GM12878 (cell line): Measurements from ENCODE around the gene CADM2. TPM values are rescaled to one million over a fixed set of nuclear protein-coding genes. Genes with fewer than 3 reads are reported as not detected.

ENCODE experiments used
- ATAC-seq: fragments of 200-7000 bp; cut with Tn5 transposase; 3 replicates; pipeline ENCODE4 v1.9.1; 2020; ENCODE audit warnings: mild to moderate bottlenecking, moderate library complexity
- BruUV-seq: library from RNA; stranded (reverse); fragments of 400-500 nt; replicated peaks from 2 replicates; lab custom pipeline; 2021; lab: Mats Ljungman, UMichigan
- CTCF ChIA-PET: fragments of 300-600 bp; sonication (Branson Sonifier 250); formaldehyde crosslinking; extraction: SDS; loops from one replicate; lab custom pipeline; 2021; ENCODE audit warnings: inconsistent platforms; lab: Yijun Ruan, JAX
- POLR2A ChIA-PET: fragments of 350-600 bp; formaldehyde crosslinking; extraction: SDS; loops from one replicate; lab custom pipeline; 2021; ENCODE audit warnings: inconsistent platforms; lab: Charles Lee
- RAD21 ChIA-PET: fragments of 300-600 bp; sonication (Branson Sonifier 250); formaldehyde crosslinking; loops from one replicate; lab custom pipeline; 2023; ENCODE audit warnings: antibody characterized with exemption; ENCODE audit not compliant: unreplicated experiment; lab: Charles Lee
- SMC1A ChIA-PET: fragments of 300-600 bp; sonication (Branson Sonifier 250); formaldehyde crosslinking; loops from one replicate; lab custom pipeline; 2023; ENCODE audit not compliant: unreplicated experiment, uncharacterized antibody; lab: Charles Lee
- DNase-seq: peaks from one replicate; pipeline ENCODE4 v3.0.0-alpha.2; 2011; ENCODE audit warnings: low read depth, low spot score
- FAIRE-seq: peaks from 3 replicates; lab custom pipeline; 2011; peaks lifted over from hg19 to GRCh38; lab: Jason Lieb, UNC
- H2AFZ ChIP-seq: 2 replicates; pipeline ENCODE4 v1.6.0; 2011; ENCODE audit warnings: low read depth, low read length, control low read depth; ENCODE audit not compliant: control insufficient read depth
- H3K27ac ChIP-seq: 2 replicates; pipeline ENCODE4 v1.5.1; 2011; ENCODE audit warnings: control low read depth; ENCODE audit not compliant: control insufficient read depth, insufficient read depth
- H3K27me3 ChIP-seq, 2 experiments: replicated peaks in 1 of 2; 2 replicates each; pipeline versions ENCODE4 v1.6.0 to v1.6.1; 2011; ENCODE audit warnings: low read length in 1 of 2; ENCODE audit not compliant: control insufficient read depth in 2 of 2, insufficient read depth in 2 of 2
- H3K36me3 ChIP-seq, 2 experiments: 2 replicates each; pipeline ENCODE4 v1.5.1; 2011; ENCODE audit warnings: low read length in 1 of 2; ENCODE audit not compliant: control insufficient read depth in 2 of 2, insufficient read depth in 2 of 2
- H3K4me1 ChIP-seq: 2 replicates; pipeline ENCODE4 v1.6.1; 2011; ENCODE audit warnings: mild to moderate bottlenecking, low read length, moderate library complexity, mixed read lengths; ENCODE audit not compliant: control insufficient read depth, insufficient read depth
- H3K4me2 ChIP-seq: 2 replicates; pipeline ENCODE4 v1.6.0; 2011; ENCODE audit warnings: control low read depth; ENCODE audit not compliant: control insufficient read depth, insufficient read depth
- H3K4me3 ChIP-seq: fragments of 200-600 bp; sonication (generic); 2 replicates; pipeline ENCODE4 v1.5.1; 2016
- H3K79me2 ChIP-seq: 2 replicates; pipeline ENCODE4 v1.6.0; 2011; ENCODE audit warnings: low read length; ENCODE audit not compliant: control insufficient read depth, insufficient read depth
- H3K9ac ChIP-seq: 2 replicates; pipeline ENCODE4 v1.8.0; 2011; ENCODE audit warnings: low read length, control low read depth, mixed read lengths; ENCODE audit not compliant: control insufficient read depth, insufficient read depth
- H3K9me3 ChIP-seq: replicated peaks from 3 replicates; pipeline ENCODE4 v1.5.1; 2011; ENCODE audit warnings: mild to moderate bottlenecking, low read length; ENCODE audit not compliant: control insufficient read depth, insufficient read depth
- H4K20me1 ChIP-seq: 2 replicates; pipeline ENCODE4 v1.6.0; 2011; ENCODE audit not compliant: control insufficient read depth, insufficient read depth
- EZH2 ChIP-seq: IDR thresholded peaks from 2 replicates; pipeline ENCODE4 v1.6.1; 2012; ENCODE audit warnings: low read depth, mild to moderate bottlenecking, control low read depth, inconsistent platforms, low read length, borderline replicate concordance; ENCODE audit not compliant: control insufficient read depth
- IKZF1 ChIP-seq: fragments of 450-650 bp; conservative IDR thresholded peaks from 2 replicates; pipeline ENCODE4 v1.6.1; 2017; ENCODE audit warnings: antibody characterized with exemption, mild to moderate bottlenecking
- IRF4 ChIP-seq: IDR thresholded peaks from 2 replicates; pipeline ENCODE4 v1.6.1; 2011; ENCODE audit warnings: low read depth, low read length
- JUND ChIP-seq: IDR thresholded peaks from 2 replicates; pipeline ENCODE4 v1.6.1; 2012; ENCODE audit warnings: low read depth, mild to moderate bottlenecking, low read length, improper control_type of control experiment, moderate library complexity
- PAX5 ChIP-seq: IDR thresholded peaks from 2 replicates; pipeline ENCODE4 v1.6.1; 2011; ENCODE audit warnings: low read depth, low read length, borderline replicate concordance
- RAD21 ChIP-seq: IDR thresholded peaks from 2 replicates; pipeline ENCODE4 v1.6.1; 2011; ENCODE audit warnings: mild to moderate bottlenecking, low read depth, low read length, moderate library complexity; ENCODE audit not compliant: insufficient read depth
- YY1 ChIP-seq: IDR thresholded peaks from 2 replicates; pipeline ENCODE4 v1.6.1; 2011; ENCODE audit warnings: low read depth, mild to moderate bottlenecking, low read length
- WGBS: methylation state at CpG from one replicate; pipeline ENCODE4 v1.1.6; 2016; ENCODE audit warnings: low lambda C conversion rate; ENCODE audit not compliant: insufficient replicate concordance, insufficient coverage; ENCODE audit errors: missing lambda C conversion rate; 5-methylcytosine and 5-hydroxymethylcytosine counted together
- in situ Hi-C: fragments of 300-500 bp; cut with MboI; formaldehyde crosslinking; loops from 9 replicates; pipeline ENCODE4 v1.14.3; 2018; ENCODE audit warnings: mixed read lengths
- intact Hi-C: fragments of 100-400 bp; cut with micrococcal nuclease; formaldehyde crosslinking; loops from one replicate; pipeline ENCODE4 v1.14.2; 2022; ENCODE audit not compliant: unreplicated experiment
- polyA plus RNA-seq, 11 experiments: library from polyadenylated mRNA; depleted of rRNA in 4 of 11; unstranded in 6 of 11; stranded (reverse) in 5 of 11; fragments of >200 nt; fragmentation: Nextera tagmentation in 4 of 11; fragmentation: Illumina TruSeq in 1 of 11; extraction: Ambion mirVana in 4 of 11; extraction: Trizol in 1 of 11; gene quantifications; 1 replicate in 1 of 11; 2 replicates in 10 of 11; pipeline versions ENCODE4 v1.2.1 to v1.2.3, GENCODE V29; 2011 to 2016; ENCODE audit warnings: inconsistent platforms in 2 of 11, missing spikeins in 2 of 11, low read depth in 1 of 11
- total RNA-seq, 4 experiments: library from RNA; depleted of rRNA in 3 of 4; stranded (reverse); fragments of >200 nt in 3 of 4; fragmentation: Illumina TruSeq in 1 of 4; extraction: Trizol in 1 of 4; gene quantifications; 2 replicates each; pipeline versions ENCODE4 v1.2.1 to v1.2.3, GENCODE V29; 2013 to 2021
- TF ChIP-seq, protein P1 (sequence below): fragments of 150-350 bp; IDR thresholded peaks from 2 replicates; pipeline ENCODE4 v1.6.1; 2016; ENCODE audit warnings: low read depth, low read length
- TF ChIP-seq, protein P2 (sequence below): fragments of 450-650 bp; IDR thresholded peaks from 2 replicates; pipeline ENCODE4 v1.6.1; 2017; ENCODE audit warnings: mild to moderate bottlenecking, low read depth, inconsistent platforms; ENCODE audit not compliant: poor library complexity, severe bottlenecking
- TF ChIP-seq, protein P3 (sequence below): fragments of 450-650 bp; IDR thresholded peaks from 2 replicates; pipeline ENCODE4 v1.6.1; 2017; ENCODE audit warnings: low read depth, mild to moderate bottlenecking, moderate library complexity
- TF ChIP-seq, protein P4 (sequence below): fragments of 450-650 bp; IDR thresholded peaks from 2 replicates; pipeline ENCODE4 v1.6.1; 2016; ENCODE audit warnings: mild to moderate bottlenecking, moderate library complexity, borderline replicate concordance

CADM2 gene
- total and polyA plus RNA-seq, 10 of the 15 experiments (the other 5 are each of a cell fraction or from before 2014, with no cell fraction given): 0.13 TPM; not detected in 9

DNA sequence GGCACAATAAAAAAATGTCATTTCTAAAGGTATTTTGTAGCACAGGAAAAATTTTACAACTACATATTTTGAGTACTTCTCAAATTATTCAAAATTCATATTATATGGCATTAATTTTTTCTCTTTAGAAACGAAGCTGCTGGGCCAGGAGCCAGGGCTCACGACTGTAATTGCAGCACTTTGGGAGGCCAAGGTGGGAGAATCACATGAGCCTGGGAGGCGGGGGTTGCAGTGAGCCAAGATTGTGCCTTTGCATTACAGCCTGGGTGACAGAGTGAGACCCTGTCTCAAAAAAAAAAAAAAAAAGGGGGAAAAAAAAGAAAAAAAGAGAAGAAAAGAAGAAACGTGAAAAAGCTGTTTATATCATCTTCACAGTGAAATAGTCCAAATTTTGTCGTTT is 62.0 kb downstream of the CADM2 start:
- Histone ChIP-seq H3K4me2 (no peak overlapping the region), H3K4me3 (no peak overlapping the region), H3K27me3 (no peaks in the 10 kb centered on the region), H4K20me1 (no peaks in the 10 kb centered on the region), H3K4me1 (no peaks in the 10 kb centered on the region), H3K36me3 (no peaks in the 10 kb centered on the region), H2AFZ (no peak overlapping the region), H3K79me2 (no peaks in the 10 kb centered on the region), H3K27ac (no peak overlapping the region), H3K9me3 (no peaks in the 10 kb centered on the region), H3K9ac (no peak overlapping the region)
- in situ Hi-C loops: no loop called here
- no TSS peak for BruUV-seq
- no peak for ATAC-seq
- 4% methylated on average over 4 of the region's 5 CpGs for WGBS
- ChIA-PET RAD21 (no interaction called here), POLR2A (interaction anchor here (0.7 kb wide), 1 partner anchor 31 kb away, joined by 3 read pairs; no protein-coding TSS in a partner anchor), SMC1A (no interaction called here), CTCF (no interaction called here)
- no peak for DNase-seq
- intact Hi-C loops: no loop called here
- no peak for FAIRE-seq
- TF ChIP-seq, protein P1, sequence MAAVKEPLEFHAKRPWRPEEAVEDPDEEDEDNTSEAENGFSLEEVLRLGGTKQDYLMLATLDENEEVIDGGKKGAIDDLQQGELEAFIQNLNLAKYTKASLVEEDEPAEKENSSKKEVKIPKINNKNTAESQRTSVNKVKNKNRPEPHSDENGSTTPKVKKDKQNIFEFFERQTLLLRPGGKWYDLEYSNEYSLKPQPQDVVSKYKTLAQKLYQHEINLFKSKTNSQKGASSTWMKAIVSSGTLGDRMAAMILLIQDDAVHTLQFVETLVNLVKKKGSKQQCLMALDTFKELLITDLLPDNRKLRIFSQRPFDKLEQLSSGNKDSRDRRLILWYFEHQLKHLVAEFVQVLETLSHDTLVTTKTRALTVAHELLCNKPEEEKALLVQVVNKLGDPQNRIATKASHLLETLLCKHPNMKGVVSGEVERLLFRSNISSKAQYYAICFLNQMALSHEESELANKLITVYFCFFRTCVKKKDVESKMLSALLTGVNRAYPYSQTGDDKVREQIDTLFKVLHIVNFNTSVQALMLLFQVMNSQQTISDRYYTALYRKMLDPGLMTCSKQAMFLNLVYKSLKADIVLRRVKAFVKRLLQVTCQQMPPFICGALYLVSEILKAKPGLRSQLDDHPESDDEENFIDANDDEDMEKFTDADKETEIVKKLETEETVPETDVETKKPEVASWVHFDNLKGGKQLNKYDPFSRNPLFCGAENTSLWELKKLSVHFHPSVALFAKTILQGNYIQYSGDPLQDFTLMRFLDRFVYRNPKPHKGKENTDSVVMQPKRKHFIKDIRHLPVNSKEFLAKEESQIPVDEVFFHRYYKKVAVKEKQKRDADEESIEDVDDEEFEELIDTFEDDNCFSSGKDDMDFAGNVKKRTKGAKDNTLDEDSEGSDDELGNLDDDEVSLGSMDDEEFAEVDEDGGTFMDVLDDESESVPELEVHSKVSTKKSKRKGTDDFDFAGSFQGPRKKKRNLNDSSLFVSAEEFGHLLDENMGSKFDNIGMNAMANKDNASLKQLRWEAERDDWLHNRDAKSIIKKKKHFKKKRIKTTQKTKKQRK: no peak
- TF ChIP-seq YY1 (no peak), IKZF1 (no peak), EZH2 (no peak), RAD21 (no peak), JUND (no peak), PAX5 (no peak), IRF4 (no peak)
- TF ChIP-seq, protein P2, sequence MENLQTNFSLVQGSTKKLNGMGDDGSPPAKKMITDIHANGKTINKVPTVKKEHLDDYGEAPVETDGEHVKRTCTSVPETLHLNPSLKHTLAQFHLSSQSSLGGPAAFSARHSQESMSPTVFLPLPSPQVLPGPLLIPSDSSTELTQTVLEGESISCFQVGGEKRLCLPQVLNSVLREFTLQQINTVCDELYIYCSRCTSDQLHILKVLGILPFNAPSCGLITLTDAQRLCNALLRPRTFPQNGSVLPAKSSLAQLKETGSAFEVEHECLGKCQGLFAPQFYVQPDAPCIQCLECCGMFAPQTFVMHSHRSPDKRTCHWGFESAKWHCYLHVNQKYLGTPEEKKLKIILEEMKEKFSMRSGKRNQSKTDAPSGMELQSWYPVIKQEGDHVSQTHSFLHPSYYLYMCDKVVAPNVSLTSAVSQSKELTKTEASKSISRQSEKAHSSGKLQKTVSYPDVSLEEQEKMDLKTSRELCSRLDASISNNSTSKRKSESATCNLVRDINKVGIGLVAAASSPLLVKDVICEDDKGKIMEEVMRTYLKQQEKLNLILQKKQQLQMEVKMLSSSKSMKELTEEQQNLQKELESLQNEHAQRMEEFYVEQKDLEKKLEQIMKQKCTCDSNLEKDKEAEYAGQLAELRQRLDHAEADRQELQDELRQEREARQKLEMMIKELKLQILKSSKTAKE: no peak
- TF ChIP-seq, protein P3, sequence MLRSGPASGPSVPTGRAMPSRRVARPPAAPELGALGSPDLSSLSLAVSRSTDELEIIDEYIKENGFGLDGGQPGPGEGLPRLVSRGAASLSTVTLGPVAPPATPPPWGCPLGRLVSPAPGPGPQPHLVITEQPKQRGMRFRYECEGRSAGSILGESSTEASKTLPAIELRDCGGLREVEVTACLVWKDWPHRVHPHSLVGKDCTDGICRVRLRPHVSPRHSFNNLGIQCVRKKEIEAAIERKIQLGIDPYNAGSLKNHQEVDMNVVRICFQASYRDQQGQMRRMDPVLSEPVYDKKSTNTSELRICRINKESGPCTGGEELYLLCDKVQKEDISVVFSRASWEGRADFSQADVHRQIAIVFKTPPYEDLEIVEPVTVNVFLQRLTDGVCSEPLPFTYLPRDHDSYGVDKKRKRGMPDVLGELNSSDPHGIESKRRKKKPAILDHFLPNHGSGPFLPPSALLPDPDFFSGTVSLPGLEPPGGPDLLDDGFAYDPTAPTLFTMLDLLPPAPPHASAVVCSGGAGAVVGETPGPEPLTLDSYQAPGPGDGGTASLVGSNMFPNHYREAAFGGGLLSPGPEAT: no peak
- TF ChIP-seq, protein P4, sequence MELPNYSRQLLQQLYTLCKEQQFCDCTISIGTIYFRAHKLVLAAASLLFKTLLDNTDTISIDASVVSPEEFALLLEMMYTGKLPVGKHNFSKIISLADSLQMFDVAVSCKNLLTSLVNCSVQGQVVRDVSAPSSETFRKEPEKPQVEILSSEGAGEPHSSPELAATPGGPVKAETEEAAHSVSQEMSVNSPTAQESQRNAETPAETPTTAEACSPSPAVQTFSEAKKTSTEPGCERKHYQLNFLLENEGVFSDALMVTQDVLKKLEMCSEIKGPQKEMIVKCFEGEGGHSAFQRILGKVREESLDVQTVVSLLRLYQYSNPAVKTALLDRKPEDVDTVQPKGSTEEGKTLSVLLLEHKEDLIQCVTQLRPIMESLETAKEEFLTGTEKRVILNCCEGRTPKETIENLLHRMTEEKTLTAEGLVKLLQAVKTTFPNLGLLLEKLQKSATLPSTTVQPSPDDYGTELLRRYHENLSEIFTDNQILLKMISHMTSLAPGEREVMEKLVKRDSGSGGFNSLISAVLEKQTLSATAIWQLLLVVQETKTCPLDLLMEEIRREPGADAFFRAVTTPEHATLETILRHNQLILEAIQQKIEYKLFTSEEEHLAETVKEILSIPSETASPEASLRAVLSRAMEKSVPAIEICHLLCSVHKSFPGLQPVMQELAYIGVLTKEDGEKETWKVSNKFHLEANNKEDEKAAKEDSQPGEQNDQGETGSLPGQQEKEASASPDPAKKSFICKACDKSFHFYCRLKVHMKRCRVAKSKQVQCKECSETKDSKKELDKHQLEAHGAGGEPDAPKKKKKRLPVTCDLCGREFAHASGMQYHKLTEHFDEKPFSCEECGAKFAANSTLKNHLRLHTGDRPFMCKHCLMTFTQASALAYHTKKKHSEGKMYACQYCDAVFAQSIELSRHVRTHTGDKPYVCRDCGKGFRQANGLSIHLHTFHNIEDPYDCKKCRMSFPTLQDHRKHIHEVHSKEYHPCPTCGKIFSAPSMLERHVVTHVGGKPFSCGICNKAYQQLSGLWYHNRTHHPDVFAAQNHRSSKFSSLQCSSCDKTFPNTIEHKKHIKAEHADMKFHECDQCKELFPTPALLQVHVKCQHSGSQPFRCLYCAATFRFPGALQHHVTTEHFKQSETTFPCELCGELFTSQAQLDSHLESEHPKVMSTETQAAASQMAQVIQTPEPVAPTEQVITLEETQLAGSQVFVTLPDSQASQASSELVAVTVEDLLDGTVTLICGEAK: no peak
